Anterior cingulate cortex (tissue), 58 donors: ENCODE measurements around the gene ATG3.
"Not testable (repeated sequence)": the region's sequence is repeated elsewhere in the genome, so short reads cannot be mapped to it uniquely, and the experiment has no call there.

Experiments
- DNase-seq, 58 donors: peaks; one replicate each; lab custom pipeline; 2025; lab: John Stamatoyannopoulos, UW

The ATG3 gene

DNA sequence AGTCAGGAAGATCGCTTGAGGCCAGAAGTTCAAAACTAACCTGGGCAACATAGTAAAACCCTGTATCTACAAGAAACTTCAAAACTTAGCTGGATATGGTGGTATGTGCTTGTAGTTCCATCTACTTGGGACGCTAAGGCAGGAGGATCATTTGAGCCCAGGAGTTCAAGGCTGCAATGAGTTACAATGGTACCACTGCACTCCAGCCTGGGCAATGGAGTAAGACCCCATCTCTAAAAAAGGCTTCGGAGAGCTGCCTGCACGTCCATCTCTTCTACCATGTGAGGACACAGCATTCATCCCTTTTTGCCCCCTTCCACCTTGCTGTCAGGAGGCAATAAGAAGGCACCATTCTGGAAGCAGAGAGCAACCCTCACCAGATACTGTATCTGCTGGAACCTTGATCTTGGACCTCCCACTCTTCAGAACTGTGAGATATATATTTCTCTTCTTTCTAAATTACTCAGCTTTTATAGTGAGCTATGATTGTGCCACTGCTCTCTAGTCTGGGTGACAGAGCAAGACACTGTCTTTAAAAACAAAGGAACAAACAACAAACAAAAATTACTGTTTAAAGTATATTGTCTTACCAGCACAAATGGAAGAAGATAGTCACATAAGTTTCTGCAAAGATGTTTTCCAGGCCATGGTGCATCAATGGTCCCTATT is 58.3 kb downstream of the ATG3 start:
- no peak for DNase-seq

GRCh38 chr3:112500621-112501020 is 61.1 kb downstream of the ATG3 start:
- no peak for DNase-seq

- DNase-seq = no peak
These were observed 62.6 kb downstream of the ATG3 start, which contains the start of gene BTLA for GRCh38 chr3:112498914-112499711. BTLA (minus strand) TSS chr3:112499472; CDS start chr3:112499358, 114 bp downstream.

- no peak for DNase-seq
These were observed 63.7 kb downstream of the ATG3 start for GRCh38 chr3:112497897-112498548.

DNA sequence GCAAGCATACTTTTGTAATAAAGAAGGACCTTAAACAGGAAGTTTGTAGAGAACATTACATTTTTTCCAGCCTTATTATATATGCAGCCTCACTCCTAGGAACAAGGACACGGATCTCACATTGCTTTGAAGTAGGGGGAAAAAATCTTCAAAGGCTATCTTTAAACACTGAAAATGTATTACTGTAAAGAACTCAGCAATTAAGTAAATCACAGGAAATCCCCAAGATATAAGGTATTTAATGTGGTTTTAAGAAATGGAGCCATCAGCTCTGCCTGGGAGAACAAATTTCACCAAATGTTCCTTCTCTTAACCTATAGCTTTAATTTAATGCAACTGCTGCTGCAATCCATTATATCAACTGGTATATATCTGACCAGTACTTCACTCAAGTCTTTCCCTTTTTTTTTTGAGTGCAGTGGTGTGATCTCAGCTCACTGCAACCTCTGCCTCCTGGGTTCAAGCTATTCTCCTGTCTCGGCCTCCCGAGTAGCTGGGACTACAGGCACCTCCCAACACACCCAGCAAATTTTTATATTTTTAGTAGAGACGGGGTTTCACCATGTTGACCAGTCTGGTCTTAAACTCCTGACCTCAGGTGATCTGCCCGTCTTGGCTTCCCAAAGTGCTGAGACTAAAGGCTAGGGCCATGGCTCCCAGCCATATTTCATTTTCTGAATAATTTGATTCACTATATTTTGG is 65.2 kb downstream of the ATG3 start:
- DNase-seq = no peak

- not testable (repeated sequence) for DNase-seq
These were observed 67.4 kb downstream of the ATG3 start for GRCh38 chr3:112494448-112494767.

- no peak for DNase-seq
These were observed 69.6 kb downstream of the ATG3 start for GRCh38 chr3:112492124-112492523.

GRCh38 chr3:112491373-112491772 is 70.4 kb downstream of the ATG3 start:
- DNase-seq = no peak

DNA sequence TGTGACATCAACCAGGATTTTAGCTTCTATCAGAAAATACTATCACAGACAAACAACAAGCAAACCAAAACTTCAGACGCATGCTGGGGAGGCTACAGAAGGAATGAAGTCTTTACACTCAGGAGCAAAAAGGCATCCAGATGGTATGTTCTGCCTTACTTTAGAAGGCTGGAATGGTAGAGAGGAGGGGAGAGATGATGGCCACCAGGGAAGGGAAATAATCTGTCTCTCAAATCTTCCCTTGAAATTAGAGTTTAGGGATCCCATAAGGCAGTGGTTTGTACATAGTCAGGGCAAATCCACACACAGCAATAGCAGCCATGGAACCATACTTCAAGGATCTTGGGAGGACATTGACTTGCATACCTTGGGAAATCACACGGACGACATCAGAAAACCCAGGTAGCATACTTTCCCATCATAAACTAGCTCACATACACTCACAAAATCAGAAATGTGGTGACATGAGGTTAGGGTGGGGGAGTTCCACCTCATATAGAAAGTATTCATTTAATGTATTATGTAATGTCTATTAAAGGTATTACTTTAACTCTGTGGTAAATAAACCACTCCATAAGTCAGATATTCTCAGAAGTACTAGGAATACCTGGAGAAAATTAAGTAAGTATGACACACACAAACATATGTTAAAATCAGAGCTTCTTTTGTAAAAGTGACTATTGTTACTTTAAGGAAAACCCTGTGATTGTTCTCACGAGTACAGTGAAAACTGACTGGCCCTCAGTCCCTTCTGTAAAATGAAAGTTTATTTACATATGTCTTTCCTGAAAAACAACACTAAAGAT is 71.9 kb downstream of the ATG3 start:
- no peak for DNase-seq

- no peak for DNase-seq
These were observed 74.8 kb downstream of the ATG3 start for GRCh38 chr3:112486811-112487505.

GRCh38 chr3:112484352-112484751 is 77.4 kb downstream of the ATG3 start:
- no peak for DNase-seq

DNA sequence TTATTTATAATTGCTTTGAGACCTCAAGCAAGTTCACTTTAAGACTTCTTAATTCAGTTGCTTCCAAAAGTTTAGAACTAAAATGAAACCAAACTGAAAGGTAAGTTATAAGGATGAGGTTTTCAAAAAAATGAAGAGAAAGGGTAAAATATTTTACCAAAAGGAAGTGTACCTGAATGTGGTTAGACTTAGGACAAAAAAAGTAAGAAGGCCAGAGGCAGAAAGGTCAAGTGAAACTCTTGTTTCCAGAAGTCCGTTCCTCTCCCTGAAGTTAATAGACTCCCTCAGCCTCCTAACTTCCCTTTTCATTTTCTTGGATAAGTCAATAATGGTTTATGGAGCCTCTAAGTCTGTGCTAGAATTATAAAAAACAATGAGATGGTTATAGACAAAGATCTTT is 79.1 kb downstream of the ATG3 start:
- no peak for DNase-seq
